Germinal center (tissue), 1 donor: ENCODE measurements around the gene USPL1.
"Not testable (repeated sequence)": the region's sequence is repeated elsewhere in the genome, so short reads cannot be mapped to it uniquely, and the experiment has no call there.

Source experiments
- DNase-seq: peaks from one replicate; pipeline ENCODE4 v3.0.0; 2012; ENCODE audit warnings: mixed read lengths, low spot score

Gene USPL1

DNA sequence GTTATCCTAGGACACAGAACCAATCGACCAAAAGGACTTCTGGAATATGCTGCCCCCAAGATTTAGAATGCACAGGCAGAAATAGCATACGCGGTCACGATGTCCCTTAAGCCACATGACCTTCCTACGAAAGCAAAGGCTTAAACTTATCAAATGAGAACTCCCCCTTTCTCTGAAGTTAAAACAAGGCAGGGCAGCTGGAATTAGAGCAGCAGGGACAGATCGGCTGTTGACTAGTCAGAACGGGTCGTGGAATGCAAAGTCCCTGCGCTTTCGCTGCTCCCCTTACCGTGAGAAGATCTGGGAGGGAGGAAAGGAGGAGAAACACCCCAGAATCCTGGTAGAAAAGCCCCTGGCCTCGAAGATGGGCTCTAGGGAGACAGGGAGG is 799 bp upstream of the USPL1 start:
- peak; percentile 62 for DNase-seq

DNA sequence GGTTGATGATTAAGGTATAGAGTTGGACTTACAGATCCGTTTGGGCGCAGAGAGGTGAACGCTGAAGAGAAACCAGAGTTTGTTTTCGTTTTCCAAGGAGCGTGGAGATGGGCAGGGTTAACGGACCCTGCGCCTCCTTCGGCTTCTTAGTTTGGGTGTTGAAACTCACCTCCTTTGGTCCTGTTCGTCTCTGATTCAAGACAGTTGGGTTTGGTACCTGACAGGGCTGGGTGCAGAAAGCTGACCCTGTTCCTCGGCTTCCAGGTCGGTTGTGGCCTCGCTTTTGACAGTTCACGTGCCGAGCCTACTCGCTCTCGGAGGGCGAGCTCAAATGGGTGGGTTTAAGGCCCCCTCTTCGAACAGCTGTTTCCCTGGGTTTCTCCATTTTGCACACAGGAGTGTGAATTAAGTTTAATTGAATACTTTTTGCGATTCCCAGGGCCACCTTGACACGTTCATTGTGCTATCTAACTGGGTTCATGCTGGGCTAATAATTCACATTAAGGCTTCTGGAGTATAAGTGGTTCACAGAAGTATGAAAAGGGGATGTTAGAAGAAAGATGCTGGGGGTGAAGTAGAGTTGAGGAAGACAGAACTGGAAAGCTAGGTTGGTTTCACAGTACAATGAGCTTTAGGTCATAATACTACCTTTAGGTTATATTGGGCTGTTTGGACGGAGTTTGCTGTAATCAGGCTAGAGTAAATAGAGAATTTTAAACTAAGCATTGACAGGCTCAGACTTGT is 638 bp downstream of the USPL1 start:
- peak; percentile 38 for DNase-seq

DNA sequence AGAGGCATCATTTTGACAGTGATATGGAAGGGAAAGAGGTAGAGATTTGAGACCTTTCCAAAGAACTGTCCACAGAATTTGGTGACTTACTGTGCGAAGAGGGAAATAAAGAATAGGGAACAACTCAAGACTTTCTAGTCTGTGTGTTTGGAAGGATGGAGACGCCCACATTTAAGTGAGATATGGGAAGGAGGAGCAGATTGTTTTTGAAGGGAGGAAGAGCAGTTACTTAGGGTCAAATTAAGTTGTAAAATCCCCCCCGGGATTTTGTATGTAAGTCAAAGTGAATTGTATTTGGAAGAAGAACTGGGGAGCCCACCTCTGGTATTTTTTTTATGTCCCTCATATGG is 1.2 kb downstream of the USPL1 start:
- no peak for DNase-seq

DNA sequence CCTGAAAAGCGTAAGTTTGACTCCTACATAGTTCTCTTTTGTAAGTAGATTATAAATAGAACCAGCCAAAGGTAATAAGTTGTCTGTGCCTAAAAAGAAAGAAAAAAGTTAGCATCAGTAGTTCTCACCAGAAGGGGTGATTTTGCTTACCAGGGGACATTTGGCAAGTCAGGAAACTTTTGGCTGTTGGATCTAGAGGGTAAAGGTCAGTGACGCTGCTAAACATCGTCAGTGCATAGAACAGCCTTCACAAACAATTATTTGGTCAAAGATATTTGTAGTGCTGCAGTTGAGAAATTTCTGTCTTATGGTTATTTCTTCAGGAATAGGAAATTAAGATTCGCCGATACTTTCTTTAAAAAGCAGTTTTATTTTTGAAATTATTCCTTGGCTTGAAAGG is 2.0 kb downstream of the USPL1 start:
- DNase-seq = no peak

DNA sequence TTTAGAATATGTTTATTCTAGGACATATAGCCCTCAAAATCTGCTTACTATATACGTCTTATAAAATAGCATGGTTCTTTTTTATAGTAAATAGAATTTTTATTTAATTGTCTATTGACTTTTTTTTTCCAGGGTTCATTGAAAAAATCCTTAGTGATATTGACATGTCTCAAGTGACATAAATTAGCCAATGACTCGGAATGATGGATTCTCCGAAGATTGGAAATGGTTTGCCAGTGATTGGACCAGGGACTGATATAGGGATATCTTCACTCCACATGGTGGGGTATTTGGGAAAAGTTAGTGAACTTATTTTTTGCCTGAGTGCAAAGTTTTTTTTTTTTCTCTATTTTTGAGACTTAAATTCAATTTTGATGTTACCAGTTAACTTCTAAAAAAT is 3.2 kb downstream of the USPL1 start:
- no peak for DNase-seq

DNA sequence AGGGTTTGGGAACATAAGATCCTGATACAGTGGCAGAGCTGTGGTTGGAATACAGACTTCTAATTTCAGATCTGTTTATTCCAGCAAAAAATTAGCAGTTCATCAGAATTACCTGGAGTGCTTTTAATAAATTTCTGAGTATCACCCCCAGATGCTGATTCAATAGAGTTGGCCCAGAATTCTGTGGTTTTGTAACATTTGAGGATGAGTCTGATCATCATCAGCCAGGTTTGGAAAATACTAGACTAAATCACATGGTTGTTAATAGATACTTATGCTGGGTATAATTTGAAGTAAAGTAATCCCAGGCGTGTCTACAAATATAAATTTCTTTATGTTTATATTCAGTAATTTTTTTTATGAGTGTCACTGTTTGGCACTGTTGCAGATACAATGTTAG is 4.8 kb downstream of the USPL1 start:
- DNase-seq = no peak

DNA sequence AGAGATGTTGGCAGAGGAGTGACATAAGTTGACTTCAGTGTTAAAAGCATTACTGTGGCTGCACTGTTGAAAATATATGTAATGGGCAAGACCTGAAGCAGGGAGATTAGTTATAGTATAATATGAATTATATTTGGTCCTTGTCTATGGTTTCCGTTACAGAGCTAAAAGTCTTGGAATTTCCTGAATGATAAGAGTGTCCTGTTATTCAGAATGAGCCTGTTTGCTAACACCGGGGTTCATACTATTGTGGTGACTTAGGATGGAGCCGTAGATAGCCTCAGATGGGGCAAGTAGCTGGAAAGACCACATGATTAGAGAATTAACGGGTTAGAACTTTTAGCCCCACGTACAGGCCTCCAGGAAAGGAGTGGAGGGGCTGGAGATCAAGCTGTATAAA is 5.7 kb downstream of the USPL1 start:
- DNase-seq = no peak

DNA sequence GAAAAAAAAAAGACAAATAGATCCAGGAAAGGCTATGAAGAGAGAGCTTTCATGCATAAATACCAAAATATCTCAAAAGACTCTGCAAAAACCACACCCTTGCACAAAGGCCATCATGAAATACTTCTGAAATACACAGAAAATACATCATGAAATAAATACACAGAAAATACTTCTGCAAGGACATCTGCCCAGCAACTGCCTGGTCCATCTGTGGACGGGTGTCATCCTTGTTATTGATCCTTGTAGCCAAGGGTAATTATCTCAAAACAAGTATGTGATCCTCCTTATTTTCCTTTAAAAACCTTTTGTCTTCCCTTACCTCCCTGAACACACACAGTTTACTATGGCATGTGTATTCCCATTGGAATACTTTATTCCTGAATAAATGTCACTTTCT is 6.9 kb downstream of the USPL1 start:
- no peak for DNase-seq

DNA sequence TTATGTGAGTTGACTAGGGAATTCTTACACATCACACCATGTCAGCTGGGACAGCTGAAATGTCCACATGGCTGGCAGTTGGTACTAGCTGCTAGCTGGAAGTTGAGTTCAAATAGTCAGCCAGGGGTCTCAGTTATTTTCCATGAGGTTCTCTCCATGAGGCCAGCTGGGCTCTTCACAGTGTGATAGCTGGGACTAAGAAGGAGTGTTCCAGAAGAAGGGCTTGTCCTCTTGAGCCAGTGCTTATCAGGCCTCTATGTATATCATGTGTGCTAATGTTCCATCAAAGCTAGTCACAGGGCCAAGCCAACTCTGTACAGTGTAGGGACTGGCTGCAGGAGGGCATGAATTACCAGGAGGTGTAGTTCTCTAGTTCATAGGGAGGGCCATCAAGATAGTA is 11.8 kb downstream of the USPL1 start:
- DNase-seq = no peak

DNA sequence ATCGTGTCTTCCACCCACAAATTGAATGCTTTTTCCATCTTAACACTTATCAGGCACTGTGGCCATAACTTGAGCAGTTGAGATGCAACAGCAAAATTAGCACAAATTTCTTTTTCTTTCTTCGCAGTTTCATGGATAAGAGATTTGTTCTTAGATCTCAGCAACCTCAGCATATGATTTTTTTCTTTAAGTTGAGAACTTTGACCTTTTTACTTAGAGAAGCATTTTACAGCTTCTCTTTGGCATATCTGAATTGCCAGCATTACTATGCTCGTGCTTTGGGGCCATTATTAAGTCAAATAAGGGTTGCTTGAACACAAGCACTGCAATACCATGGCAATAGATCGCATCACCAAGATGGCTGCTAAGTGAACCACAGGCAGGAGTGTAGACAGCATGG is 16.1 kb downstream of the USPL1 start:
- DNase-seq = no peak

DNA sequence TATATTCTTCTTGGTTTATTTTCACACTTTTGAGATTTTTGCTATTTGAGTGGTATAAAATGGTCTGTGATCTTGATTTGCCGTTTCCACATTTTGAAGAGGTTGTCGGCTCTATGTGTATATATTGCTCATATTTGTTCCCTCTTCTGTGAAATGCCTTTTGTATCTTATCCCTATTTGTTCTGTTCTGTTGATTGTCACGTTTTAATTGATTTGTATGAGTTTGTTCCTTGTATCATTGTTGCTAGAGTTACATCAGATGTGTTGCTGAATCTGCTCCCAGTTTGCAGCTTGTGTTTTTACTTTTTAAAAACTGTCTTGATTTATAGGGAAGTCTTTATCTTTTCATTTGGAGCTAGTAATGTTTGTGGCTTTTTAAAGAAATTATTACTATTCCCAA is 17.1 kb downstream of the USPL1 start:
- DNase-seq = no peak

DNA sequence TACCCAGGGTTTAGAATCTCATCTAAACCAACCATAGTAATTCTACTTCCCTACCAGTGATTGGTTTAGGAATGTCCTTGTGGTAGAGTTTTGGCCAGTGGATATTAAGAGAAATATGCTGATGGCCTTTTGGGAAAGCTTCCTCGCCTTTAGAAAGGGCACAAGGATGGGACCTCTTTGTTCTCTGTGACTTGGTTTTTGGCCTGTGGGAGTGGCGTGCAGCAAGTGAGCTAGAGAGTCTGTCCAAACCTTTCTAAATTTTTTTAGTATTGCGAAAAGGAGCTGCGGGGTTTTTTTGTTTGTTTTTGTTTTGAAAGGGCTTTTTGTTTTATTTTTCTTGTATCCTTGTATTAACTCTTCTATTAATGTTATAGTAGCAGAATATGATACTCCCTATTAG is 20.6 kb downstream of the USPL1 start:
- no peak for DNase-seq

DNA sequence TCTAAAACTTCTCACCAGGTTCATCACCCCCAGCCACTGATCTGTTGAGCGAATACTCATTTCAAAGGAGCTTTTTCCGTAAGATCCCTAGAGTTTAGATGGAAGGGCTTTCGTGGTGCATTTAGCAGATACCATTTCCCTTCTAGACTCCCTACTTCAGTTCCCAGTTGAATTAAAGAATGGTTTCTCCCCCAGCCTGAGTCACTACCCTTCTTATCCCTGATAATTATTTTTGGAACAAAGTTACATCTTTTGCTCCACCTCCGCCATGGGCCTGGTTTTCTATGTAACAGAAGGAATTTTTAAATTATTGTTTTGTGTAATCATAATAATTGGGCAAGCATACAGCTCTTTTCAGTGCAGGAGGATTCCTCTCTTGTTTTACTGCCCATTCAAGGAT is 22.0 kb downstream of the USPL1 start:
- no peak for DNase-seq

DNA sequence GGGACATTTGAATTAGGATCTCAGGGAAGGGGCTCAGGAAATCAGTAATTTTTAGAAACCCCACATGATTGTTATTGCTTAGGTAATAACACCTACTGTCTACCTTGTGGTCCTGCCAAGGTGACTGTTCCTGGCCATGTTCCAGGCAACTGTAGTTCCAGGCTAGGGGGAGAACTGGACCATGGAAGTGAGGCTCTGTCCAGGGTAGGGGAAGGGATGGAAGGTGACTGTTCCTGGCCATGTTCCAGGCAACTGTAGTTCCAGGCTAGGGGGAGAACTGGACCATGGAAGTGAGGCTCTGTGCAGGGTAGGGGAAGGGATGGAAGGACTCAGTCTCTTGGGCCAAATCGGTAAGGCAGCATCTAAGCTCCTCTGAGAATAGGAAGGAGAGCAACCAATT is 23.5 kb downstream of the USPL1 start:
- DNase-seq = not testable (repeated sequence)

DNA sequence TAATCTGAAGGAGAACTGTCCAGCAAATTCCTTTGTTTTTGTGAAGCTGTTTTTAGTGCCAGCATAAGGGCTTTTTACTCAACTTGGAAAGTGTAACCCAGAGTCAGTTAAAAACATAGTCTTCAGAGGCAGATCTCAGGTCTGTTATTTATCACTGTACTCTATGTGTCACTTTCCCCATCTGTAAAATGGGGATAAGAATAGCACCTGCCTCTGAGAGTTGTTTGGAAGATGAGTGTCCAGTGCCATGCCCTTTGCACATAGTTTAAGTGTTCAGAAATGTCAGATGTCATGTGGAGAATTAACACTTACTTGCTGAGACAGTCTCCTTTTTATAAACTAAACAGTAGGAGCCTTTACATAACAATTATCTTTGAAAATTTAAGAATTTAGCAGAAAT is 27.9 kb downstream of the USPL1 start:
- no peak for DNase-seq

DNA sequence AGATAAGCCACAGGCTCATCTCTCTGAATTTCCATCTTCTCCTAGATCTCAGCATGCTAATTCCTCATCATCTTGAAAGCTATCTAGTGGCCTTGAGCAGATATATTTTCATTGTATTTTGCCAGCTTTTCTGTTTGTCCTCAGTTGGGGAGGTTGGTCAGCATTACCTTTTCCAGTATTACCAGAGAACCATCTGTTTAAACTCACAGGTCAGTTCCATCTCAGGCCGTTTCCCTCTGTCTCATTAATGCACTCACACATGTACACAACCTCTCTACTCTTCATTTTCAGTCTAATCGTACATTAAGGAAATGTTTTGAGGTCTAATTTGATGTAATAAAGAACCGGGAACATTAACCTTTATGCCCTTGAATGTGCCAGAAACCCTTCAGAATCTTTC is 29.7 kb downstream of the USPL1 start:
- no peak for DNase-seq

DNA sequence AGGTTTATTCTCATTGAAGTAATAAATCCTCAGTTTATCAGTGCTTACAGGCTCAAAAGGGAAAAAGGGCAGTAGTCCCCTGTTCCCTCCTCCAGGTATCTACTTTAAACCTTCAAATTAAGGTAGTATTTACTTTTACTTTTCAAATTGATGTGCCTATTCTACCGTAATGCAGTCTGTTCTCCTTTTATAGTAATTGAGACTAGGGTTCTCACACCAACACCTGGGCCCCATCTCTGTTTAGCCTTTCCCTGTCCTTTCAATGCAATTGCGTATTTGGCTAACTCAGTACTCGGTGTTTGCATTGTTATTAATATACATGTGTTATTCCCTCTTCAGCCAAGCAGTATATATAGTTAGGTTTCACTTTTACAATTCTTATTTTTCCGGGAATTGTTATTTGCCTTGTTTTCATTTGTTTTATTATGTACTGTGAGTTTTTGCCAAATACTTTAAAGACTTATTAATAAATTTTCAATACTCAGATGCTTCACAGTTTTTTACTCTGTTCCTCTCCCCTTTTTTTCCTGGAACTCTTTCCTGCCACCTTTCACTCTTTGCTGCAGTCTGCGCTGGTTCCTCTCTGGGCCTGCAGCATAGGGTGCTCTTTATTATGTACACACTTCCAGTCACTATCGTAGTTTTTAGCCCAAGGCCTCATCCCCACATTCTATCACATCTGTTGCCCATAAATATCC is 30.3 kb downstream of the USPL1 start:
- peak; percentile 47 for DNase-seq

DNA sequence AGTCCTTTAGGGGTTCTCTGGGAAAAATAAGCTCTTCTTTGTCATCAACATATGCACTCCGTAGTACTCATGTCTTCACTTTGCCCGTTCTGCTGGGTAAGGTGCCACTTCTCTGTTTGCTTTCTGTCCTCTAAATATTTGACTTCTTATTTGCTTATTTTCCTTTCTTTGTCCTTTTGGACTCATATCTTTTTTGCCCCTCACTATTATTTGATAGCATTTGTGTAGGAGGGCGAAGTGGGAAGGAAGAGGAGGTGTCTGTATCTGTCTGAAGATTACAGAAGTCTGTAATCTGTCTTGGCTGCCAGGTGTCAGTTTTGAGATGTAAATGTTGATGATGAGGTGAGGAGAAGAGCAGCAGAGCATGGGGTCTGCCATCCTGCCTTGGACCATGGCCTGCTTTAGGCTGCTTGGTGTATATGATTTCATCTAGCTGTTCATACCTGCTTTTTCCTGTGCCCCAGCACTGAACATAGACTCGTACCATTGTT is 30.8 kb downstream of the USPL1 start:
- DNase-seq = peak; percentile 54

DNA sequence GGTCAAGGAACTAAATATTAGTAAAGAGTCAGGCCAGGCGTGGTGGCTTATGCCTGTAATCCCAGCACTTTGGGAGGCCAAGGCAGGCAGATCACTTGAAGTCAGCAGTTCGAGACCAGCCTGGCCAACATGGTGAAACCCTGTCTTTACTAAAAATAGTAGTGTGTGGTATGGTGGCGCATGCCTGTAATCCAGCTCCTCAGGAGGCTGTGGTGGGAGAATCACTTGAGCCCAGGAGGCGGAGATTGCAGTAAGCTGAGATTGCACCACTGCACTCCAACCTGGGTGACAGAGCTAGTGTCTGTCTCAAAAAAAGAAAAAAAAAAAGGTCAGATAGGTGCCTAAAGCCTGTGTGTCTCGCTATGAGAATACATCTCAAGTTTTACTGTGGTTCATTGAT is 33.9 kb downstream of the USPL1 start:
- not testable (repeated sequence) for DNase-seq

DNA sequence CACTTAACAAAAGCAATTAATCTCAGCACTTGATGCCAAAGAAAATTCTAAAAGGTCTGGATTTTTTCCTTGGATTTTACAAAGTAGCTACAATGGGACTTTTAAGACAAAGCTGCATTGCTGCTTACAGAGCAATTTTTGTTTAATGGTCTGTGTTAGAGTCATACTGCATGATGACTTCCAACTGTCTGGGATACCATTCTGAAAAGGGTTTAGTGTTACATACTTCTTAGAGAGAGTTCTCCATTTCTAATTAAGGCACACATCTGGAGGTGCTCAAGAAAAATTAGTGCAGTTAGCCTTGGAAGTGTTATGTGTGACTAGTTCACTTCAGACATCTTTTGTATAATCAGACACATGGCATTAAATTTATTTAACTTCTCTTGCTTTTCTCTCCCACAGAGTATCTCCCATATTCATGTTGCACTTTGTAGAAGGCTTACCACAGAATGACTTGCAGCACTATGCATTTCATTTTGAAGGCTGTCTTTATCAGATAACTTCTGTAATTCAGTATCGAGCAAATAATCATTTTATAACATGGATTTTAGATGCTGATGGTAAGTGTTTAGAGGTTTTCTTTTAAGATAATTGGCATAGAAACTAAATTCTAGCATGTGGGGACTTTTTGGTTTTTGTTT is 35.1 kb downstream of the USPL1 start:
- no peak for DNase-seq

DNA sequence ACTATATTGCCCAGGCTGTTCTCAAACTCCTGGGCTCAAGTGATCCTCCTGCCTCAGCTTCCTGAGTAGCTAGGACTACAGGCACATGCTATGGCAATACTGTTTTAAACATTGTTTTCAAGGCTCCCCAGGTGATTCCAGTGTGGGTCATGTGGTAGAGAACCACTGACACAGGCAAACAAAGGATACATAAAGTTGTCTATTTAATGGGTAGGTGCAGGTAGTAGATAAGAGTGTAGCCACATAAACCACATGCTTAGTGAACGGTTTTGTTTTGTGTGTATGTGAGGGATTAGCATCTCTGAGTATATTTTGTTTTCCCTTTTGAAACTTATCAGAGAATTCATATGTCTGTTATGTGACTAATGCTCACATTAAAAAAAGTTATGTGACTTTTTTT is 36.7 kb downstream of the USPL1 start:
- DNase-seq = no peak

DNA sequence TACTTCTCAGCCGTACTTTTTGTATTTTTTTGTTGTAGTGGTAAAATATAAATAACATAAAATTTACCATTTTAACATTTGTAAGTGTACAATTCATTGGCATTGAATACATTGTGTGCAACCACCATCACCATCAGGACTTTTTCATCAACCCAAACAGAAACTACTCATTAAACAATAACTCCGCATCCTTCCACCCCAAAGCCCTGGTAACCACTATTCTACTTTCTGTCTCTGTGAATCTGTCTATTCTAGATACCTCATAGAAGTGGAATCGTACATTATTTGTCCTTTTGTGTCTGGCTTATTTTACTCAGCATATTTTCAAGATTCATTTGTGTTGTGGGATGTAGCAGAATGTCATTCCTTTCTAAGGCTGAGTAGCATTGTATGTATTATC is 38.5 kb downstream of the USPL1 start:
- DNase-seq = no peak

DNA sequence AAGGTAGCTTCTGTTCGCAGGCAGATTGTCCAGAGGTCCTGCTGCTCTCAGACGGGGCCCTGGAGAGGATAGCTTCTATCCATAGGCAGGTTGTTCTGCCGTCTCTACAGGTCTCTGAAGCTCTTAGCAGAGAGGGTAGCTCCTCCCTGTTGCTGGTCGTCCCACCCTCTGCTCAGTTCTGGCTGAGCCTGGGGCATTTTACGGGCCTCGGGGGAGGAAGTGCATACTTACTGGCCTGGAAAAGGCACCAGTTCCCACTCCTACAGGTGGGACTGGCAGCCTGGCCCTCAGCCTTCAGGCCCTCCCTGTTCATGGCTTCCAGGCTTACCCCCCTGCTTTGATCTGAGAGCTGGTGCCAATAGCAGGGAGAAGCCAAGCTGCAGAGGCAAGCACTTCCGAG is 42.3 kb downstream of the USPL1 start:
- no peak for DNase-seq
